Lung (tissue), 12 donors: ENCODE measurements around the gene ABCD4. TPM values are rescaled to one million over a fixed set of nuclear protein-coding genes. Genes with fewer than 3 reads are reported as not detected.

ENCODE experiments used
- ATAC-seq: fragments of 200-7000 bp; cut with Tn5 transposase; one replicate; pipeline ENCODE4 v1.9.1; 2020; ENCODE audit warnings: moderate number of reproducible peaks; ENCODE audit not compliant: insufficient read depth, low FRiP score
- DNase-seq, 3 donors: peaks; one replicate each; pipeline ENCODE4 v3.0.0-alpha.2; 2013 to 2017
- H3K27ac ChIP-seq, 2 donors: one replicate each; pipeline ENCODE4 v1.5.1; 2013; ENCODE audit warnings: mild to moderate bottlenecking in 2 of 2, moderate library complexity in 2 of 2, control low read depth in 1 of 2, inconsistent platforms in 1 of 2, low read depth in 1 of 2, low read length in 1 of 2
- H3K27me3 ChIP-seq, 3 donors: one replicate each; pipeline ENCODE4 v1.5.1; 2013; ENCODE audit warnings: low read length in 2 of 3; ENCODE audit not compliant: control insufficient read depth in 3 of 3, insufficient read depth in 3 of 3
- H3K36me3 ChIP-seq, 4 donors: one replicate each; pipeline ENCODE4 v1.5.1; 2013; ENCODE audit warnings: low read length in 4 of 4, mild to moderate bottlenecking in 1 of 4, moderate library complexity in 1 of 4; ENCODE audit not compliant: control insufficient read depth in 4 of 4, insufficient read depth in 4 of 4
- H3K4me1 ChIP-seq, 5 donors: one replicate each; pipeline ENCODE4 v1.5.1; 2013; ENCODE audit warnings: low read length in 5 of 5, mild to moderate bottlenecking in 2 of 5, moderate library complexity in 1 of 5; ENCODE audit not compliant: control insufficient read depth in 5 of 5, insufficient read depth in 5 of 5
- H3K4me3 ChIP-seq: one replicate; pipeline ENCODE4 v1.5.1; 2013; ENCODE audit warnings: mild to moderate bottlenecking, control low read depth, moderate library complexity
- H3K9ac ChIP-seq, 2 donors: one replicate each; pipeline ENCODE4 v1.5.1; 2013; ENCODE audit warnings: low read length in 2 of 2, control low read depth in 1 of 2; ENCODE audit not compliant: insufficient read depth in 1 of 2
- H3K9me3 ChIP-seq, 4 donors: one replicate each; pipeline ENCODE4 v1.5.1; 2013; ENCODE audit warnings: low read length in 3 of 4, mild to moderate bottlenecking in 1 of 4, moderate library complexity in 1 of 4; ENCODE audit not compliant: control insufficient read depth in 4 of 4, insufficient read depth in 3 of 4
- WGBS, 2 donors: extraction: QIAGEN DNeasy Blood & Tissue Kit; methylation state at CpG; one replicate each; pipeline ENCODE4 v1.1.7; 2013; 5-methylcytosine and 5-hydroxymethylcytosine counted together
- polyA plus RNA-seq, 2 donors: library from polyadenylated mRNA; stranded (reverse); fragments of 200-250 nt; gene quantifications; one replicate each; pipeline ENCODE4 v1.2.1, GENCODE V29; 2013
- total RNA-seq, 2 donors: library from RNA; depleted of rRNA in 1 of 2; stranded (reverse); fragments of >200 nt in 1 of 2; gene quantifications; one replicate each; pipeline ENCODE4 v1.2.1, GENCODE V29; 2014 to 2021
- TF ChIP-seq, protein P1 (sequence below): IDR thresholded peaks from 2 replicates; pipeline ENCODE4 v1.5.1; 2012; ENCODE audit warnings: mild to moderate bottlenecking; ENCODE audit errors: control extremely low read depth, extremely low read depth
- donor health status: control.
- donor health status: control.
- donor health status: Bipolar disorder and iron deficiency.
- donor health status: healthy.
- donor health status: DM: yes; HTN: yes; CAD: no.

The ABCD4 gene
- total and polyA plus RNA-seq, 4 donors: 25.7 to 72.7 (median 43.1) TPM

- WGBS, 2 donors: 58 to 69% methylated on average over 8 of the region's 8 CpGs
- no peak for ATAC-seq
- no peak for DNase-seq
- Histone ChIP-seq H3K4me1 (no peaks in the 10 kb centered on the region), H3K9me3 (no peaks in the 10 kb centered on the region), H3K27me3 (no peaks in the 10 kb centered on the region), H3K4me3 (no peak overlapping the region), H3K36me3 (no peaks in the 10 kb centered on the region), H3K9ac (no peak overlapping the region), H3K27ac (no peak overlapping the region)
- TF ChIP-seq, protein P1, sequence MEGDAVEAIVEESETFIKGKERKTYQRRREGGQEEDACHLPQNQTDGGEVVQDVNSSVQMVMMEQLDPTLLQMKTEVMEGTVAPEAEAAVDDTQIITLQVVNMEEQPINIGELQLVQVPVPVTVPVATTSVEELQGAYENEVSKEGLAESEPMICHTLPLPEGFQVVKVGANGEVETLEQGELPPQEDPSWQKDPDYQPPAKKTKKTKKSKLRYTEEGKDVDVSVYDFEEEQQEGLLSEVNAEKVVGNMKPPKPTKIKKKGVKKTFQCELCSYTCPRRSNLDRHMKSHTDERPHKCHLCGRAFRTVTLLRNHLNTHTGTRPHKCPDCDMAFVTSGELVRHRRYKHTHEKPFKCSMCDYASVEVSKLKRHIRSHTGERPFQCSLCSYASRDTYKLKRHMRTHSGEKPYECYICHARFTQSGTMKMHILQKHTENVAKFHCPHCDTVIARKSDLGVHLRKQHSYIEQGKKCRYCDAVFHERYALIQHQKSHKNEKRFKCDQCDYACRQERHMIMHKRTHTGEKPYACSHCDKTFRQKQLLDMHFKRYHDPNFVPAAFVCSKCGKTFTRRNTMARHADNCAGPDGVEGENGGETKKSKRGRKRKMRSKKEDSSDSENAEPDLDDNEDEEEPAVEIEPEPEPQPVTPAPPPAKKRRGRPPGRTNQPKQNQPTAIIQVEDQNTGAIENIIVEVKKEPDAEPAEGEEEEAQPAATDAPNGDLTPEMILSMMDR: no peak
Observed at GRCh38 chr14:74309125-74310022, 6.6 kb upstream of the ABCD4 start.

DNA sequence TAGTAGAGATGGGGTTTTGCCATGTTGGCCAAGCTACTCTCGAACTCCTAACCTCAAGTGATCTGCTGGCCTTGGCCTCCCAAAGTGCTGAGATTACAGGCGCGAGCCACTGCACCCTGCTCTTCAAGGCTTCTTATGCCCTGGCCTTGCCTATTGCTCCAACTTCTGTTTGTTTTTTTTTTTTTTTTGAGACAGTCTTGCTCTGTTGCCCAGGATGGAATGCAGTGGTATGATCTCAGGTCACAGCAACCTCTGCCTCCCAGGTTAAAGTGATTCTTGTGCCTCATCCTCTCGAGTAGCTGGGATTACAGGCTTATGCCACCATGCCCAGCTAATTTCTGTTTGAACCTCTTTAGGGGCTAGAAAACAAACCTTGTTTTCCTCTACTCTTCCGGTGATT lies 6.0 kb upstream of the ABCD4 start:
- no peak for ATAC-seq
- TF ChIP-seq, protein P1: no peak
- no peaks in the 10 kb centered on the region for H3K4me1 ChIP-seq

DNA sequence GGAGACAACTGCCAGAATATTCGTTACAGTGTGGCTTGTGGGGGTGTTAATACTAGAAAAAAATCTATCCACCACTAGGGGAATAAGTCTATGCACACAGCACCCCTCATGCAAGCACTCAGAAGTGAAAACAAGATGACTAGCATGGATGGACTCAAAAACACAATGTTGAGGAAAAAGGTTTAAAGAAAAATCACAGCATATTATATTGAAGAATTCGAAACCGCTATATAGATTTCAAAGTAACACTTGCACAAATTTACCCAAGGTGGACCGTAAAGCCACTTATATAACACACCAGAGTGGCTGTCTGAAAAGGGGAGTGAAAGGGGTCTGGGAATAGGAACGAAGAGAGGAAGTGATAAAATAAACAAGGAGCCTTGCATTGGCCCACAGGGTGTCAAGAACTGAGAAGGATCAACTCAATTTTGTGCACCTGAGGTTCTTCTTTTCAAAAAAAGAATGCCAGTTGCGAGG lies 544 bp downstream of the ABCD4 start:
- Histone ChIP-seq H3K27me3 (no peaks in the 10 kb centered on the region), H3K36me3 (peaks cover 0 to 12% (median 12%) of the 10 kb centered on the region in 4 donors), H3K4me3 (peak overlapping the region; percentile 89), H3K9ac (peak overlapping the region in 1 of 2 donors; percentile 1), H3K9me3 (no peaks in the 10 kb centered on the region), H3K4me1 (peaks cover 0 to 3% (median 0%) of the 10 kb centered on the region in 5 donors), H3K27ac (peak overlapping the region; percentile 87 to 91)
- peak; percentile 48 for ATAC-seq
- peak in 2 of 3 donors; percentile 65 to 66 for DNase-seq
- TF ChIP-seq, protein P1: no peak
- WGBS, 2 donors: 0% methylated on average over 6 of the region's 6 CpGs

More for the DNA sequence above, 6.0 kb upstream of the ABCD4 start:
- H3K9me3 ChIP-seq: no peaks in the 10 kb centered on the region
- H3K36me3 ChIP-seq: no peaks in the 10 kb centered on the region
- DNase-seq: no peak
- no peak overlapping the region for H3K4me3 ChIP-seq
- no peaks in the 10 kb centered on the region for H3K27me3 ChIP-seq
- H3K9ac ChIP-seq: no peak overlapping the region
- 73 to 85% methylated on average over 5 of the region's 5 CpGs for WGBS, 2 donors
- H3K27ac ChIP-seq: no peak overlapping the region
